RPMI8226 (cell line): ENCODE data around the gene IPO11.

Experiments
- DNase-seq: peaks from one replicate; pipeline ENCODE4 v3.0.0-alpha.2; 2015

Gene IPO11

DNA sequence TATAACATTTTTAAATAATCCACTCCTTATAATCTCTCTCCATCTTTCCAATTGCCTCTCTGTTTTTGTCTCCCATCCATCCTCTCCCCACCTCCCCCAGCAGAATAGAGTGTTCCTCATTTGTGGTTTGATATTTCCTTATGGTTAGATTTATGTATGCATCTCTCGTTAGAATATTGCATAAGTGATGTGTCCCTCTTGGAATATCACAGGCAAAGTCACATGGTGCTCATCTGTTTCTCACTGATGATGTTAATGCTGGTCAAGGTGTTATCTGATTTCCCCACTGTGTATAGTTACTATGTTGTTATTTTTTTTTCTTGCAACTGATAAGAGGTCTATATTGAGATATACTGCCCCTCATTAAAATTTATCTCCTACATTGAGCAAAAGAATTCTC is 162.9 kb downstream of the IPO11 start:
- DNase-seq: no peak

DNA sequence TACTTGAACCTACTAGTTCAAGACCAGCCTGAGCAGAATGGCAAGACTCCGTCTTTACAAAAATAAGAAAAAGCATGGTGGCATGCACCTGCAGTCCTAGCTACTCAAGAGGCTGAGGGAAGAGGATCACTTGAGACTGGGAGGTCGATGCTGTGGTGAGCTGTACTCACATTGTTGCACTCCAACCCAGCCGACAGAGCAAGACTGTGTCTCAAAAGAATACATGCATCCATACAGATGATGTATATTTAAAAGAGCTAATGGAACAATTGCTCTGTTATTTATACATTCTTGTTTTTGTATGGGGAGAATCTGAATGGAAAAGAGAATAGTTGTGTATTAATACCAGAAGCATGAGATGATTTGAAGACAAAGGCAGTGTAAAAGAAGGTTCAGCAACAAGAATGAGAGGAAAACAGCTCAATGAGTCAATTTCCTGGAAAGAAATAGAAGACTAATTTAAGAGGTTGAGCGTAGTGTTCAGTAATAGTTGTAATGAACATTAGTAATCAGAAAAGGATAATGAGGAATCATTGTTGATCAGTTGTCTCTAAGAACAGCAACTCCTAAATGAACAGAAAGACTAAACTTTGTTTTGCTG is 164.1 kb downstream of the IPO11 start:
- no peak for DNase-seq

DNA sequence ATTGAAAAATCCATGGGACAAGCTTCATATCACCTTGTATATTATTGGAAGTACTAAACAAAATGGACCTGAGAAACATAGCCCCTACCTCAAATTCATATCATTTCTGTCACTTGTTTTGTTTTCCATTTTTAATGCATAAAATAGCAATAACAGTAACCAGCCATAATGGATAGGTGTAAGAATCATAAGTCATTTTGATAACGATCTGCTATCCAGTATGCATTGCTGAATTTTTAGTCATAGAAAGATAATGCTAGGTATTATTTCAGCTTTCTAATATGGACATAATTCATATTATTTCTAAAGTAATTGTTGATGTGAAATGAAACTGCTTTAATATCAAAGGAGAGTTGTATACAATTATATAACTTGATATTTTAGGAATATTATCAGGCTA is 164.9 kb downstream of the IPO11 start:
- no peak for DNase-seq

DNA sequence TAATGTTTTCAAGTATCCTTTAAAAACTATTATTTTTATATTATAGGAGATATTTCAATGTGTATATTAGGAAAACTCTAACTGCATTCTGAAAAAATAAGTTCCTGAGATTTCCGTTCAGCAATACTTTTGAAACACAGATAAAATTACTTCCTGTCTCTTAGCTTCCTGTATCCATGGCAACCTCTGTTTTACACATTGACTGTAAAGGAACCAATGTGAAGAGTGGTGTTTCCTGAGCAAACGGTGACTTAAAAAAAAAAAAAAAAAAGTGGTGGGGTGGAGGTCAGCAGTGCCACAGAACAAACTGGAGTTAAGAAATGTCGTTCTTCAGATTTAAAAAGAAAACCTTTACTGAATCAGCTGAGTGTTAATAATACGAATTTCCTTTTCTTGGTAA is 166.0 kb downstream of the IPO11 start, which contains the start of gene LRRC70:
Gene LRRC70 (plus strand): TSS at position 280 of the 400 bp plus-strand sequence. CDS start 620 bp downstream, outside the sequence.
- DNase-seq: no peak

DNA sequence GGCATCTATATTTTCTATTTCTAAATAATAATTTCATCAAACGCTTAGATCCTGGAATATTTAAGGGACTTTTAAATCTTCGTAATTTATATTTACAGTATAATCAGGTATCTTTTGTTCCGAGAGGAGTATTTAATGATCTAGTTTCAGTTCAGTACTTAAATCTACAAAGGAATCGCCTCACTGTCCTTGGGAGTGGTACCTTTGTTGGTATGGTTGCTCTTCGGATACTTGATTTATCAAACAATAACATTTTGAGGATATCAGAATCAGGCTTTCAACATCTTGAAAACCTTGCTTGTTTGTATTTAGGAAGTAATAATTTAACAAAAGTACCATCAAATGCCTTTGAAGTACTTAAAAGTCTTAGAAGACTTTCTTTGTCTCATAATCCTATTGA is 167.2 kb downstream of the IPO11 start:
- DNase-seq: no peak

DNA sequence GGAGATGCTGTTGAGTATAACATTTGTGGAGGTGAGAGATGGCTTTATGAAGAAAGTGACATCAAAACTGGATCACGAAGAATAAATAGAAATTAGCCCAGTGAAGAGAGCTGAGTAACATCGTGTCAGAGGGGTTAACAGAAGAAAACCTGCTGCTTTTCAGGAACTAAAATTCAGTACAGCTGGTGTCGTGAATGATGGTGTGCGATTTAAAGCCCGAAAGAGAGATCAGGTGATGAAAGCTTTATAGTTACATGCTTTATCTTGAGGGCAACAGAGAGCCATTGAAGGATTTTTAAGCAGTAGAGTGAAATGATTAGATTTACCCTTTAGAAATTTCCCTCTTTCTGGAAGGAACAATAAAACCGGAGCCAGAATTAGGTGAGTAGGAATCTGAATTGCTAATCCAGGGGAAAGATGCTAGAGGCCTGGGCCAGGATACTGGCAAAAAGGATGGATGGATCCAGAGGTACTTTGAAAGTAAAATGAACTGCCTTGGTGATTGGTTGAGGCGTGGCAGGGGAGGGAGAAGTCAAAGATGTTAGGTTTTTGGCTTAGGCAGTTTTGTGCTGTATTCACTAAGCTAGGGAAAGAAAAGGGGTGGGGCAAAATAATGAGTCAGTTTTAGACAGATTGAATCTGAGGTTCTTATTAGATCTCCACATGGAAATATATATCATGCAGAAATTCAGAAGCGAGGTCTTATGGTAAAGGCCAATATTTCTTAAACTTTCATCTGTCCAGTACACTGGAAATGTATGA is 169.5 kb downstream of the IPO11 start:
- DNase-seq: no peak

DNA sequence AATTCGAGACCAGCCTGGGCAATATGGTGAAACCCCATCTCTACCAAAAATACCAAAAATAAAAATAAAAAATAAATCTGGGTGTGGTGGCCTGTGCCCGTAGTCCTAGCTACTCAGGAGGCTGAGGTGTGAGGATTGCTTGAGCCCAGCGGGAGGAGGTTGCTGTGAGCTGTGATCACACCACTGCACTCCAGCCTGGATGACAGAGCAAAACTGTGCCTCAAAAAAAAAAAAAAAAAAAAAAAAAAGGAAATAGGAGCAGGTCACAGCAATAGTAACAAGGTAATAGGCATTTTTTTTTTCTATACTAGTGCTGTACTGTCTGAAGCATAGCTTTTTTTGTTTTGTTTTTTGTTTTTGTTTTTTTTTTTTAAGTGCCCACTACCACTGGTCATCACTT is 171.8 kb downstream of the IPO11 start:
- DNase-seq: no peak

DNA sequence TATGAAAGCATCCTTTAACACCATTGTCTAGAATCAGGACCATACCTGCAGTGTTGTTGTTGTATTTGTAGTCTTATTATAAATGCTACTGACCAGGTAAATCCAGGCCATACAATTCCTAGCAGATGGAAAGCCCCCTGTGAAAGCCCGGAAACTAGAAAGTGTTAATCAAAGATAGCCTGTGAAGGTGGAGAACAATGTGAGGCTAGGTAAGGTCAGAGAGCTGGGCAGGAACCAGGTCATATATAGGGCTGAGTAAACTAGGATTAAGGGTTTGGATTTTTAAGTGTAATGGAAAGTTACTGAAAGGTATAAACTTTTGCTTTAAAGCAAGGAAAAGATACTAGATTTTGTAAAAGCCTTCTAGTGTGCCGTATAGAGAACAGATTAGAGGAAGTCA is 172.7 kb downstream of the IPO11 start:
- DNase-seq: no peak

DNA sequence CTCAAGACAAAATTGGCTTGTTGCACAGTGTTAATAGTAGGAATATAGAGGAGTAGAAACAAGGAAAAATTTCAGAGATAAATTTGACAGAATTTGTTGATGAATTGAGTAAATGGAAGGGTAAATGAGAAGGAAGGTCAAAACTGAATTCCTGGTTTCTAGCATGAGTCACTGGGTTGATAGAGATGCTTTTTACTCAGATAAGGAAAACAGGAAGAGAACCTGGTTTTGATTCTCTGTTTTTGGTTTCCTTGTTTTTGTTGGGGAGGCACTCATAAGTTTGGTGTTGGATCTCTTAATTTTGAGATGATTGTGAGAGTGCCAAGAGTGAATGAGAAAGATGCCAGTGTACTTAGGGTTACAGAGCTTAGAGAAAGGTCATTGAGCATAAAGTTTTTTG is 173.2 kb downstream of the IPO11 start:
- no peak for DNase-seq

DNA sequence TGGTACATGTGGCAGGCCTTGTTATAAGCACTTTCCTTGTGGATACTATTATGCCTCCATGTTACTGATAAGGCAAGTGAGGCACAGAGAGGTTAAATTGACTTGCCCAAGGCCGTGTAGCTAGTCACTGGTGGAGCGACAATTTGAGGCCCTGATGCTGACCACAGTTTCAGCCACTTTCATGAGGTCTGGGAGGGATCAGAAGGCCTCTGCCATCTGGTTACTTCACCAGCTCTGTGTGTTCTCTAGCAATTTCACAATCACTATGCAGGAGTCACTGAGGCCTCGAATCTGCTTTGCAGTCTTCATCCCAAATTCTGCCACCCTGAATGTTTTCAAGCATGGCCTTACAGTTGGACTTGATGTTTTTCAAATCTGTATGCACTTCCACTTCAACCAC is 175.2 kb downstream of the IPO11 start:
- DNase-seq: no peak

DNA sequence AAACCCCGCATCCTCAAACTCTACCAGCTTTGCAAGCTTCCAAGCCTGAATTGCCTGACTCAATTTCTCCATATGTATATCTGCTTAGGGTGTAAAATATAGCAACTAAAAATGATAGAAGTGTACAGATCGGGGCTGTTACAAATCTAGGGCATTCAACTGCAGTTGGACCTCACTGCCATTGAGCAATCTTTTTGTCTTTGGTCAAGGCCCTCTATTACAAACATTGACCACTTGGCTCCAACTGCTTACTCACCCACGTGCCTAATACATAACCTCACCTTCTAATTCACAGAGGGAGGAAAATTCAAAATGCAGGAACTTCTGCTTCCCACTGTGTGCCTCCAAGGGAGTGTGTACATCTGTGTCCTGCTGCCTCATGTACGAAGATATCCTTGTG is 176.1 kb downstream of the IPO11 start:
- DNase-seq: no peak

DNA sequence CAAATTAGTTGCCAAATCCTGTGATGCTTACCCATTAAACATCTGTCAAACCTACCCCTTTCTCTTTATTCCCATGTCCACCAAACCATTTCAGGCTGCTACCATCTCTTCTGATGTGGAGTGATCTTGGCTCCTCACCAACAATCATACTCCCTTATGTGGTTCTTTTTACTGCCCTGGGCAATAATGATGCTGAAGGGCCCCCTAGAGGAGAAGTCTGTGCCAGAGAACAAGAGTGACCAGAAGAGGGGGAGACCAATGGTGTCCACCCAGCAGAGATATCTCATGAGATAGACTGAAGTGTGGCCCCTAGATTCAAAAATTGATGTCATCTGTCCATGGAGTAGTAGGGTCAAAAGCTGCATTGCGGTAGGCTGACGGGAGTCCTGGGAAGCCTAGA is 176.9 kb downstream of the IPO11 start:
- DNase-seq: no peak

DNA sequence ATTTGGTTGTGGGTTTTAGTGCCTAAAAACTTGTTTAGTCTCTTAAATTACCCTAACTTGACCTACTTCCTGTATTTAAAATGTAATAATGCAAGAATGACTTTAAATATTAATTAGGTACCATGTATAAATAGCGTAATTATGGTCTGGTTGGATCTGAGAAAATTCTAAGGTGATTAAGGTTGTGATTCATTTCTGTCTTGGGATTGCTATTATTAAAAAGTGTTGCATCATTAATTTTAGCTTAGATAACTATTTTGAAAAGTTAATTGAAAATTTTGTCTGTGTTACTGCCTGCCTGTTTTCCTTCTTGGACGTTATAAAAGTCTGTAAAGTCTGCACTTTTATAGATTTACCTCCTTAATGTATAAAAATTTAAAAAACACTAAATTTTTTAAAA is 177.8 kb downstream of the IPO11 start:
- DNase-seq: no peak

DNA sequence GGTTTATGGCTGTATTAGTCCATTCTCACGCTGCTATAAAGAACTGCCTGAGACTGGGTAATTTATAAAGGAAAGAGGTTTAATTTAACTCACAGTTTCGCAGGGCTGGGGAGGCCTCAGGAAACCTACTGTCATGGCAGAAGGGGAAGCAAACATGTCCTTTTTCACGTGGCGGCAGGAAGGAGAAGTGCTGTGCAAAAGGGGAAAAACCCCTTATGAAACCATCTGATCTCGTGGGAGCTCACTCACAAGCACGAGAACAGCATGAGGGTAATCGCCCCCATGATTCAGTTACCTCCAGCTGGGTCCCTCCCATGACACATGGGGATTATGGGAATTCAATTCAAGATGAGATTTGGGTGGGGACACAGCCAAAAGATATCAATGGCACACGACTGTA is 180.0 kb downstream of the IPO11 start:
- no peak for DNase-seq

DNA sequence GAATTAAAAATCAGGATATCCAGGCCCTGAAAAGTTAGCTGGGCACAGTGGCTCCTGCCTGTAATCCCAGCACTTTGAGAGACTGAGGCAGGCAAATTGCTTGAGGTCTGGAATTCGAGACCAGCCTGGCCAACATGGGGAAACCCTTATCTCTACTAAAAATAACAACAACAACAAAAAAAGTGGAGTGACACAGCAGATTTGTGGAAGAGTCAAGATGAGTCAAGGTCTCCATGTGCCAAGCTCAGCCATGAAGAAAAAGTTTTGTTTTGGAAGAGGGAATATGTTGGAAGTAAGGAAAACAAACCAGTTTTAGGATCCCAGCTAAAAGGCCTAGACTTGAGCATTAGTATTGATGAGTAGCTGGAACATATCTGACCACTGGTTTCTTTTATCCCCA is 180.8 kb downstream of the IPO11 start:
- no peak for DNase-seq

DNA sequence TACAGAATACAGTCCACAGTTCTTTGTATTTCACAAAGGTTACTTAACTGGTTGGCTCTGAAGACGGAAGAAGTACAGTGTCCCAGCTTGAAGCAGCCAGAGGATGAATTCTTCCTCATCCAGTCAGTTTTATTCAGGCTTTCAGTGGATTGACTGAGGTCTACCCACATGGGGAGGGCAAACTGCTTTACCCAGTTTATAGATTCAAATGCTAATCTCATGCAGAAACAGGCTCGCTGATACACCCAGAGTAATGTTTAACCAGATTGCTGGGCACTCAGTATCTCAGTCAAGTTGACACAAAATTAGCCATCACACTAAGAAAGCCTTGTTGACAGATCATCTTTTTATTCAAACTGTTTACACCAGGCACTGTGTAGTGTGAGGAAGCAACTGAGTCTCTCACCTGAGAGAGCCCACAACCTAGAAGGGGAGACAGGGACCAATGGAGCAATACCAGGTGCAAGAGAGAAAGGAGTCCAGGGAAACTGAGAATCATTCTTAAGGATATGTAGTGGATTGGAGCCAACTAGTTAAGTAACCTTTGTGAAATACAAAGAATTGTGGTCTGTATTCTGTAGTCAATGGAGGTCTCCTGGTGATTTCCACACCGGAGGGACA is 181.9 kb downstream of the IPO11 start:
- DNase-seq: no peak

DNA sequence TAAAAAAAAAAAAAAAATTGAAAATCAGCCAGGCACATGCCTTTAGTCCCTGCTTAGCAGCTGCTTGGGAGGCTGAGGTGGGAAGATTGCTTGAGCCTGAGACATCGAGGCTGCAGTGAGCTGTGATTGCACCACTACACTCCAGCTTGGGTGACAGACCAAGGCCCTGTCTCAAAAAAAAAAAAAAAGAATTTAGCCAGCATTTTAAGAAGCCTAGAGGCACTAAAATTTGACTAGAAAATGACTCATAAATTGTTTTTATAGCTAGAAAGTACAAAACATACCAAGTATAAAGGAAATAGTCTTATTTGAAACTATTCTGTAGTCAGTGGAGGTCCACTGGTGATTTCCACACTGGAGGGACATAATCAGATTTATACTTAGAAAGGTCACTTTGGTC is 183.5 kb downstream of the IPO11 start:
- DNase-seq: no peak

DNA sequence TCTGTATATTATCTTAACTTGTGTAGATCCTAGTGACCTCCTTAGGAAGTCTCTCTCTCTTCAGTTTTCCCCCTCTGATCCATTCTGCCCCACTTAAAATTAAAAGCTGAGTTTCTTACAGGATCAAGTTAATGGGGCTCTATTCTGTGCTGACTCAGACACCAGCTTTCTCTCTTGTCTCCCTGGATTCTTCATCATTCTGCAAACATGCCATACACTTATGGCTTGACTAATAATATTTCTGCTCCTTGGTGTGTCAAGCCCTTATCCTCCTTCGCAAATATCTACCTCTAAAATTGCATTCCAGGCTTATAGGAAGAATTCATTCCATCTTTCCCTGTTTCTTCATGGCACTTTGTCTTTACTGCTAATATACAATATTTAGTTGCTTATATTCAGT is 184.1 kb downstream of the IPO11 start:
- no peak for DNase-seq

DNA sequence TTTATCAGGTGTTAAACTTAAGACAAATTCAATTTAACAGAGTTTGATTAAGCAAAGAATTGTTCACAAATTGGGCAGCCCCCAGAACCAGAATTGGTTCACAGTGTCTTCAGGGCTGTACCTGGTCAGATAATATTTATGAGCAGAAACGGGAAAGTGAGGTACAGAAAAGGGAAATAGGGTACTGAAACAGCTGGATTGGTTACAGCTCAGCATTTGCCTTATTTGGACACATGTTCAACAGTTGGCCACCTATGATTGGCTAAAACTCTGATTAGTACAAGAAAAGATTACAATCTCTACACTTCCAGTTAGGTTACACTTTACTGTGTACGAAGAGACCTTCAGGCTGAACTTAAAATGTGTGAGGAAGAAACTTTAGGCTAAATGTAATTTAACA is 184.8 kb downstream of the IPO11 start:
- DNase-seq: no peak

DNA sequence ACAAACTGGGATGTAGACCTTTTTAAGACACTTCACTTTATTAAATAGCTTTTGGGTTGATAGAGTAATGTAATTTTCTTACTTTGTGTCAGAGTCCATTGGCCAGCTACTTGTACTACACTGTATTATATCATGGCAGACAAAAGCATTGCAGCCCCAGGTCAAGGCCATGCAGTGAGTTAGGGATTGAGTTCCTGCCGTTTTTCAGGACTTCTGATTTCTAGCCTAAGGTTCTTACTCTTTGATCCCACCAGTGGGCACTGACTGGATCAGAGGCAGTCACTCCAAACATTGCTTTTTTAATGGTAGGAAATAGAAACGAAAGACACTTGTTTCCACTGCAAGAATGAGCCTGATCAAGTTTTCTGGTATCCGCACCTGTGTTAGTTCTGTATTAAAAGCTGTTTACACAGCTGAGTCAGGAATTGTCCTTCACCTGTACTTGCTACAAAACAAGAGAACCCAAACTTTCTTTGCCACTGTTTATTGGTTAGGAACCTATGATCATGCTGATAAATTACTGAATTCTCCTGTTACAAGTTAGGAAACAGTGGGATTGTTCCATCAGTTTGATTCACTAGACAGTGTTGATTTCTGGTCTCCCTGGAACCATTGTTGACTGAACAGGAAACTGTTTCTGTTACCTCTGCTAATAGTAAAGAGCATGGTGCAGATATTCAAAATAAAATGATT is 188.1 kb downstream of the IPO11 start:
- DNase-seq: peak; percentile 80

DNA sequence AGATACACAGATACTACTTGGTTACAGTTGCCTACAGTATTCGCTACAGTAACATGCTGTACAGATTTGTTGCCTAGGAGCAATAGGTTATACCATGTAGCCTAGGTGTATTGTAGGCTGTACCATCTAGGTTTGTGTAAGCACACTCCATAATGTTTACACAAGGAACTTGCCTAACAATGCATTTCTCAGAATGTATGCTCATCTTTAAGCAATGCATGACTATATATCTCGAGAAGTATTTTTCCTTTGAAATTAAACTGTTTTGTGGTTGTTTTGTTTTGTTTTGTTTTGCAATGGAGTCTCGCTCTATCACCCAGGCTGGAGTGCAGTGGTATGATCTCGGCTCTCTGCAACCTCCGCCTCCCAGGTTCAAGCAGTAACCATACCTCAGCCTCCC is 191.4 kb downstream of the IPO11 start:
- no peak for DNase-seq

DNA sequence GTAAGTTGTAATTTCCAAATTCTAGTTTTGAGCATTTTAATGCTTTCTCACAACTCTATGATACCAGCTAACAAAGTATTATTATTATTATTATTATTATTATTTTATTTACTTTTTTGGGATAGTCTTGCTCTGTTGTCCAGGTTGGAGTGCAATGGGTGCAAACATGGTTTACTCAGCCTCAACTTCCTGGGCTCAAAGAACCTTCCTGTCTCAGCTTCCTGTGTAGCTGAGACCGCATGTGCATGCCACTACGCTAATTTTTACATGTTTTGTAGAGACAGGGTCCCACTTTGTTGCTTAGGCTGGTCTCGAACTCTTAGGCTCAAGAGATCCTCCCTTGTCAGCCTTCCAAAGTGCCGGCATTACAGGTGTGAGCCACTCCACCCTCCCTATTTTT is 193.1 kb downstream of the IPO11 start:
- no peak for DNase-seq

DNA sequence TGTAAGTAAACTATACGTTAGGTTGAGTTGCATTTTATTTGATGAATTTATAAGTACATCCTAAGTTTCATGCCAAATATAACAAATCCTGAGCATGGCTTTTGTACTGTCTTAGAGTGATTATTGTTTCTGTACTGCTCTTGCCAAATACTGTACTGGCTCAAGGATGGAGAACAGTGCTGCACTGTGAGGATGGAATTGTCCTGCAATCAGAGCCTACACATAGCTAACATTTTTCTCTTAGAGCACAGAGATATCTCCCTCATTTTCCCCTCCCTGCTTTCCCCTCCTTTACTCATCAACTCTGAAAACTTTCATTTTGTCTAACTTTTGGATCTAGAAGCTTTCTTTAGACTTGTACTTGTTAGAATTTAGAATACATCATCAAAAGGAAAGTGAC is 194.3 kb downstream of the IPO11 start:
- DNase-seq: no peak

DNA sequence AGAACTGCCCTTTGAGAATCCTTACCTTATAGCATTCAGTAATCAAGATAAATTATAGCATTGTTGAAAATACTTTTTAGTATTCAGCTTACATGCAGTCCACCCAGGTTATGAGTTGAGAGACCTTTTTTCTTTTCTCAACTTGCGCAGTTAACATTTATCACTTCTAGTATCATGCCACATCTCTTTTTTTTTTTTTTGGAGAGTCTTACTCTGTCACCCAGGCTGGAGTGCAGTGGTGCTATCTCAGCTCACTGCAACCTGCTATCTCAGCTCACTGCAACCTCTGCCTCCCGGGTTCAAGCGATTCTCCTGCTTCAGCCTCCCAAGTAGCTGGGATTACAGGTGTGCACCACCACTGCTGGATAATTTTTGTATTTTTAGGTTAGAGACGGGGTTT is 195.1 kb downstream of the IPO11 start:
- no peak for DNase-seq
